Neural cell (in vitro differentiated cells): ENCODE measurements around the gene SEC63. TPM values are rescaled to one million over a fixed set of nuclear protein-coding genes. Genes with fewer than 3 reads are reported as not detected.

Experiments used
- H2AFZ ChIP-seq: fragments of 200-600, 300-800 bp; sonication (generic), shearing (Covaris generic); 2 replicates; pipeline ENCODE4 v1.6.0; 2014; ENCODE audit warnings: low read depth, mild to moderate bottlenecking, antibody characterized with exemption, low read length, moderate library complexity
- H3F3A ChIP-seq: fragments of 200-600 bp; shearing (Covaris generic); 2 replicates; pipeline ENCODE4 v1.6.1; 2016; ENCODE audit warnings: mild to moderate bottlenecking, moderate library complexity, mixed read lengths, antibody characterized with exemption, low read length; ENCODE audit not compliant: insufficient read depth, poor library complexity, severe bottlenecking
- H3K27ac ChIP-seq: fragments of 200-600, 300-800 bp; sonication (generic), shearing (Covaris generic); 2 replicates; pipeline ENCODE4 v1.5.1; 2014; ENCODE audit warnings: mild to moderate bottlenecking, low read length, moderate library complexity
- H3K27me3 ChIP-seq: fragments of 300-800, 200-600 bp; sonication (generic), shearing (Covaris generic); 2 replicates; pipeline ENCODE4 v1.6.0; 2014; ENCODE audit warnings: mild to moderate bottlenecking, low read depth, low read length, moderate library complexity; ENCODE audit not compliant: insufficient read depth
- H3K36me3 ChIP-seq: fragments of 300-800, 200-600 bp; sonication (generic), shearing (Covaris generic); 2 replicates; pipeline ENCODE4 v1.5.1; 2014; ENCODE audit warnings: mild to moderate bottlenecking, antibody characterized with exemption, low read length, moderate library complexity; ENCODE audit not compliant: insufficient read depth
- H3K4me2 ChIP-seq: fragments of 300-800, 200-600 bp; sonication (generic), shearing (Covaris generic); 2 replicates; pipeline ENCODE4 v1.6.0; 2014; ENCODE audit warnings: mild to moderate bottlenecking, low read length
- H3K4me3 ChIP-seq: fragments of 300-800, 200-600 bp; sonication (generic), shearing (Covaris generic); 2 replicates; pipeline ENCODE4 v1.5.1; 2014; ENCODE audit warnings: mild to moderate bottlenecking, low read length, moderate library complexity
- H3K79me2 ChIP-seq: fragments of 200-600 bp; shearing (Covaris generic); replicated peaks from 2 replicates; pipeline ENCODE4 v1.6.0; 2014; ENCODE audit warnings: mild to moderate bottlenecking, low read length, moderate library complexity; ENCODE audit not compliant: insufficient read depth
- H3K9ac ChIP-seq: fragments of 300-800, 200-600 bp; sonication (generic), shearing (Covaris generic); 2 replicates; pipeline ENCODE4 v1.6.1; 2016; ENCODE audit warnings: mild to moderate bottlenecking, low read length, mixed read lengths
- H3K9me2 ChIP-seq: fragments of 200-600 bp; shearing (Covaris generic); 2 replicates; pipeline ENCODE4 v1.6.1; 2016; ENCODE audit warnings: mild to moderate bottlenecking, low read length, mixed read lengths; ENCODE audit not compliant: insufficient read depth
- H3K9me3 ChIP-seq: fragments of 200-600, 300-800 bp; sonication (generic), shearing (Covaris generic); 2 replicates; pipeline ENCODE4 v1.6.1; 2016; ENCODE audit warnings: mild to moderate bottlenecking, mixed run types, low read length, moderate library complexity, mixed read lengths
- H4K20me1 ChIP-seq: fragments of 200-600 bp; shearing (Covaris generic); 2 replicates; pipeline ENCODE4 v1.6.1; 2016; ENCODE audit warnings: mild to moderate bottlenecking, mixed run types; ENCODE audit not compliant: insufficient read depth
- EP300 ChIP-seq: fragments of 450-650 bp; conservative IDR thresholded peaks from 2 replicates; pipeline ENCODE4 v1.6.1; 2014; ENCODE audit warnings: antibody characterized with exemption, mild to moderate bottlenecking, moderate library complexity; ENCODE audit not compliant: poor library complexity, severe bottlenecking
- EZH2 ChIP-seq: fragments of 200-600, 300-800 bp; shearing (Covaris generic), sonication (generic); IDR thresholded peaks from 2 replicates; pipeline ENCODE4 v1.6.1; 2014; ENCODE audit warnings: antibody characterized with exemption, low read length, borderline replicate concordance, mild to moderate bottlenecking; ENCODE audit not compliant: insufficient read depth, poor library complexity, severe bottlenecking
- MXI1 ChIP-seq: fragments of 450-650 bp; conservative IDR thresholded peaks from 2 replicates; pipeline ENCODE4 v1.6.1; 2014; ENCODE audit warnings: antibody characterized with exemption, mild to moderate bottlenecking; ENCODE audit not compliant: poor library complexity, severe bottlenecking
- POLR2AphosphoS5 ChIP-seq: IDR thresholded peaks from 2 replicates; pipeline ENCODE4 v1.6.1; 2012
- RAD21 ChIP-seq: fragments of 450-650 bp; conservative IDR thresholded peaks from 2 replicates; pipeline ENCODE4 v1.6.1; 2014; ENCODE audit warnings: antibody characterized with exemption, mild to moderate bottlenecking, moderate library complexity
- REST ChIP-seq: IDR thresholded peaks from 2 replicates; pipeline ENCODE4 v1.6.1; 2012; ENCODE audit warnings: borderline replicate concordance
- SMC3 ChIP-seq: fragments of 450-650 bp; conservative IDR thresholded peaks from 2 replicates; pipeline ENCODE4 v1.6.1; 2014; ENCODE audit warnings: antibody characterized with exemption, mild to moderate bottlenecking, moderate library complexity; ENCODE audit not compliant: poor library complexity
- TAF1 ChIP-seq: IDR thresholded peaks from 2 replicates; pipeline ENCODE4 v1.6.1; 2012; ENCODE audit warnings: low read depth
- polyA plus RNA-seq: library from polyadenylated mRNA; depleted of rRNA; stranded (reverse); fragments of >200 nt; gene quantifications from 2 replicates; pipeline ENCODE4 v1.2.3, GENCODE V29; 2014
- TF ChIP-seq, protein P1 (sequence below): fragments of 450-650 bp; IDR thresholded peaks from 2 replicates; pipeline ENCODE4 v1.5.1; 2014; ENCODE audit warnings: antibody characterized with exemption, mild to moderate bottlenecking, moderate library complexity; ENCODE audit not compliant: poor library complexity, severe bottlenecking

Gene SEC63
- polyA plus RNA-seq, 1 donor from 2014 or later, result 34.8 TPM

DNA sequence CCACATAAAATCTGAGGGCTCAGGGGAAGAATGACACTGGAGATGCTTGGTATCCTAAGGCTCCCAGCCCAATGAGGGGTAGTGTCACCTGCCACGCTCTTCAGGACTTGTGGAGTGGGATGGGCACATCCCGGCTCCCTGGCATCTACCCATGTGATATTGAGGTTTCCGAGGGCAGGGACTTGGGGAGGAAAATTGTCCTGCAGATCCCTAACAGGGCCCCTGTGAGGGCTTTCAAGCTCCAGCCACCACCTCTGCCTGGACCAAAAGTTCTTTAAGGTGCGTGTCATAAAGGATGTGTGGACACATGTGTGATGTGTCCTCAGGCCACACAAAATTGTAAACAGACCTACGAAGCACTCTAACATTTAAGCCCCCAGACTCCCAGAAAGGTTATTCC, 136.4 kb downstream of the SEC63 start:
- Histone ChIP-seq H3K9ac (no peak overlapping the region), H3K9me3 (no peaks in the 10 kb centered on the region), H3K4me2 (peak overlapping the region; percentile 54), H3K27me3 (no peaks in the 10 kb centered on the region), H3K4me3 (peak overlapping the region; percentile 72), H3K9me2 (no peaks in the 10 kb centered on the region), H4K20me1 (no peaks in the 10 kb centered on the region), H3K36me3 (no peaks in the 10 kb centered on the region), H3K27ac (peak overlapping the region; percentile 90), H3K79me2 (peaks cover 38% of the 10 kb centered on the region), H2AFZ (no peak overlapping the region), H3F3A (peaks cover 7% of the 10 kb centered on the region)
- TF ChIP-seq TAF1 (no peak), SMC3 (no peak), REST (no peak), RAD21 (no peak), EZH2 (no peak), POLR2AphosphoS5 (no peak), EP300 (no peak), MXI1 (no peak)
- TF ChIP-seq, protein P1, sequence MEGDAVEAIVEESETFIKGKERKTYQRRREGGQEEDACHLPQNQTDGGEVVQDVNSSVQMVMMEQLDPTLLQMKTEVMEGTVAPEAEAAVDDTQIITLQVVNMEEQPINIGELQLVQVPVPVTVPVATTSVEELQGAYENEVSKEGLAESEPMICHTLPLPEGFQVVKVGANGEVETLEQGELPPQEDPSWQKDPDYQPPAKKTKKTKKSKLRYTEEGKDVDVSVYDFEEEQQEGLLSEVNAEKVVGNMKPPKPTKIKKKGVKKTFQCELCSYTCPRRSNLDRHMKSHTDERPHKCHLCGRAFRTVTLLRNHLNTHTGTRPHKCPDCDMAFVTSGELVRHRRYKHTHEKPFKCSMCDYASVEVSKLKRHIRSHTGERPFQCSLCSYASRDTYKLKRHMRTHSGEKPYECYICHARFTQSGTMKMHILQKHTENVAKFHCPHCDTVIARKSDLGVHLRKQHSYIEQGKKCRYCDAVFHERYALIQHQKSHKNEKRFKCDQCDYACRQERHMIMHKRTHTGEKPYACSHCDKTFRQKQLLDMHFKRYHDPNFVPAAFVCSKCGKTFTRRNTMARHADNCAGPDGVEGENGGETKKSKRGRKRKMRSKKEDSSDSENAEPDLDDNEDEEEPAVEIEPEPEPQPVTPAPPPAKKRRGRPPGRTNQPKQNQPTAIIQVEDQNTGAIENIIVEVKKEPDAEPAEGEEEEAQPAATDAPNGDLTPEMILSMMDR, result no peak

- peaks cover 7% of the 10 kb centered on the region for H3F3A ChIP-seq
- H2AFZ ChIP-seq, result peak overlapping the region; percentile 19
- no peaks in the 10 kb centered on the region for H4K20me1 ChIP-seq
- H3K4me2 ChIP-seq, result peak overlapping the region; percentile 54
- no peaks in the 10 kb centered on the region for H3K9me2 ChIP-seq
- H3K4me3 ChIP-seq, result peak overlapping the region; percentile 72
- peaks cover 38% of the 10 kb centered on the region for H3K79me2 ChIP-seq
- no peaks in the 10 kb centered on the region for H3K27me3 ChIP-seq
- TF ChIP-seq EP300, result no peak
- no peak for TF ChIP-seq EZH2
- no peak for TF ChIP-seq RAD21
- no peak for TF ChIP-seq REST
- TF ChIP-seq MXI1, result no peak
- no peak for TF ChIP-seq POLR2AphosphoS5
- TF ChIP-seq, protein P1, result no peak
- no peak for TF ChIP-seq SMC3
- TF ChIP-seq TAF1, result peak; percentile 18
- peak overlapping the region; percentile 61 for H3K9ac ChIP-seq
- no peaks in the 10 kb centered on the region for H3K9me3 ChIP-seq
- peak overlapping the region; percentile 90 for H3K27ac ChIP-seq
- H3K36me3 ChIP-seq, result no peaks in the 10 kb centered on the region
Observed at GRCh38 chr6:107820338-107821261, 137.4 kb downstream of the SEC63 start.
